ES-I3 (cell line): ENCODE measurements around the gene RIMBP2.
A peak's percentile ranks its signal among the peaks of the same experiment; 100 is the strongest.

Source experiments
- H3K36me3 ChIP-seq: 2 replicates; pipeline ENCODE4 v1.6.1; 2013; ENCODE audit warnings: mild to moderate bottlenecking, low read length, control low read depth, moderate library complexity; ENCODE audit not compliant: insufficient read depth
- H3K4me1 ChIP-seq: 2 replicates; pipeline ENCODE4 v1.6.1; 2013; ENCODE audit warnings: mild to moderate bottlenecking, control low read depth, low read length; ENCODE audit not compliant: insufficient read depth
- H3K9ac ChIP-seq: 2 replicates; pipeline ENCODE4 v1.6.1; 2013; ENCODE audit warnings: low read depth, mild to moderate bottlenecking, low read length, moderate library complexity
- H3K9me3 ChIP-seq: 2 replicates; pipeline ENCODE4 v1.6.1; 2013; ENCODE audit warnings: mild to moderate bottlenecking, low read length, moderate library complexity; ENCODE audit not compliant: control insufficient read depth, insufficient read depth

The RIMBP2 gene

GRCh38 chr12:130414381-130414780 lies 301.7 kb downstream of the RIMBP2 start:
- no peaks in the 10 kb centered on the region for H3K9me3 ChIP-seq
- H3K9ac ChIP-seq = no peak overlapping the region
- H3K4me1 ChIP-seq = no peaks in the 10 kb centered on the region
- H3K36me3 ChIP-seq = no peaks in the 10 kb centered on the region

- Histone ChIP-seq H3K9ac (no peak overlapping the region), H3K36me3 (no peaks in the 10 kb centered on the region), H3K4me1 (no peaks in the 10 kb centered on the region), H3K9me3 (no peaks in the 10 kb centered on the region)
Observed at GRCh38 chr12:130413909-130414308, 302.2 kb downstream of the RIMBP2 start.

GRCh38 chr12:130412384-130412783 lies 303.7 kb downstream of the RIMBP2 start:
- Histone ChIP-seq H3K36me3 (no peaks in the 10 kb centered on the region), H3K9me3 (no peaks in the 10 kb centered on the region), H3K9ac (no peak overlapping the region), H3K4me1 (no peaks in the 10 kb centered on the region)

GRCh38 chr12:130405332-130405731 lies 310.8 kb downstream of the RIMBP2 start:
- Histone ChIP-seq H3K4me1 (peaks cover 5% of the 10 kb centered on the region), H3K36me3 (no peaks in the 10 kb centered on the region), H3K9ac (peak overlapping the region; percentile 22; the same call in 1 of the 2 replicates), H3K9me3 (no peaks in the 10 kb centered on the region)

GRCh38 chr12:130401703-130402102 lies 314.4 kb downstream of the RIMBP2 start:
- Histone ChIP-seq H3K9ac (no peak overlapping the region), H3K36me3 (no peaks in the 10 kb centered on the region), H3K9me3 (no peaks in the 10 kb centered on the region)

GRCh38 chr12:130398100-130398848 lies 317.8 kb downstream of the RIMBP2 start:
- no peaks in the 10 kb centered on the region for H3K4me1 ChIP-seq
- H3K9me3 ChIP-seq = no peaks in the 10 kb centered on the region; the same call in 1 of the 2 replicates
- no peaks in the 10 kb centered on the region for H3K36me3 ChIP-seq
- no peak overlapping the region for H3K9ac ChIP-seq

More at GRCh38 chr12:130401703-130402102, 314.4 kb downstream of the RIMBP2 start:
- H3K4me1 ChIP-seq = peaks cover 5% of the 10 kb centered on the region

- Histone ChIP-seq H3K4me1 (no peaks in the 10 kb centered on the region), H3K9ac (no peak overlapping the region), H3K36me3 (no peaks in the 10 kb centered on the region), H3K9me3 (no peaks in the 10 kb centered on the region; the same call in 1 of the 2 replicates)
Observed at GRCh38 chr12:130396667-130397066, 319.4 kb downstream of the RIMBP2 start.

GRCh38 chr12:130394906-130395305 lies 321.2 kb downstream of the RIMBP2 start:
- Histone ChIP-seq H3K9me3 (no peaks in the 10 kb centered on the region; the same call in 1 of the 2 replicates), H3K9ac (no peak overlapping the region), H3K36me3 (no peaks in the 10 kb centered on the region), H3K4me1 (no peaks in the 10 kb centered on the region)

GRCh38 chr12:130391186-130391585 lies 324.9 kb downstream of the RIMBP2 start:
- no peaks in the 10 kb centered on the region for H3K4me1 ChIP-seq
- H3K36me3 ChIP-seq = no peaks in the 10 kb centered on the region
- H3K9me3 ChIP-seq = no peaks in the 10 kb centered on the region; the same call in 1 of the 2 replicates
- H3K9ac ChIP-seq = no peak overlapping the region

GRCh38 chr12:130385193-130385592 lies 330.9 kb downstream of the RIMBP2 start:
- H3K9ac ChIP-seq = no peak overlapping the region
- no peaks in the 10 kb centered on the region for H3K4me1 ChIP-seq
- no peaks in the 10 kb centered on the region for H3K36me3 ChIP-seq
- no peaks in the 10 kb centered on the region for H3K9me3 ChIP-seq

GRCh38 chr12:130384234-130384633 lies 331.9 kb downstream of the RIMBP2 start:
- H3K9me3 ChIP-seq = no peaks in the 10 kb centered on the region
- no peaks in the 10 kb centered on the region for H3K36me3 ChIP-seq
- no peaks in the 10 kb centered on the region for H3K4me1 ChIP-seq
- H3K9ac ChIP-seq = no peak overlapping the region

GRCh38 chr12:130382818-130383217 lies 333.3 kb downstream of the RIMBP2 start:
- no peaks in the 10 kb centered on the region for H3K4me1 ChIP-seq

GRCh38 chr12:130375296-130376287 lies 340.5 kb downstream of the RIMBP2 start:
- Histone ChIP-seq H3K36me3 (no peaks in the 10 kb centered on the region), H3K4me1 (peaks cover 6% of the 10 kb centered on the region), H3K9ac (no peak overlapping the region), H3K9me3 (no peaks in the 10 kb centered on the region)

More at GRCh38 chr12:130382818-130383217, 333.3 kb downstream of the RIMBP2 start:
- Histone ChIP-seq H3K9me3 (no peaks in the 10 kb centered on the region), H3K9ac (no peak overlapping the region), H3K36me3 (no peaks in the 10 kb centered on the region)

- Histone ChIP-seq H3K36me3 (no peaks in the 10 kb centered on the region), H3K9ac (no peak overlapping the region), H3K4me1 (peaks cover 6% of the 10 kb centered on the region), H3K9me3 (no peaks in the 10 kb centered on the region)
Observed at GRCh38 chr12:130374083-130374482, 342.0 kb downstream of the RIMBP2 start.
